ENCODE measurements around the gene VPS16.

DNA sequence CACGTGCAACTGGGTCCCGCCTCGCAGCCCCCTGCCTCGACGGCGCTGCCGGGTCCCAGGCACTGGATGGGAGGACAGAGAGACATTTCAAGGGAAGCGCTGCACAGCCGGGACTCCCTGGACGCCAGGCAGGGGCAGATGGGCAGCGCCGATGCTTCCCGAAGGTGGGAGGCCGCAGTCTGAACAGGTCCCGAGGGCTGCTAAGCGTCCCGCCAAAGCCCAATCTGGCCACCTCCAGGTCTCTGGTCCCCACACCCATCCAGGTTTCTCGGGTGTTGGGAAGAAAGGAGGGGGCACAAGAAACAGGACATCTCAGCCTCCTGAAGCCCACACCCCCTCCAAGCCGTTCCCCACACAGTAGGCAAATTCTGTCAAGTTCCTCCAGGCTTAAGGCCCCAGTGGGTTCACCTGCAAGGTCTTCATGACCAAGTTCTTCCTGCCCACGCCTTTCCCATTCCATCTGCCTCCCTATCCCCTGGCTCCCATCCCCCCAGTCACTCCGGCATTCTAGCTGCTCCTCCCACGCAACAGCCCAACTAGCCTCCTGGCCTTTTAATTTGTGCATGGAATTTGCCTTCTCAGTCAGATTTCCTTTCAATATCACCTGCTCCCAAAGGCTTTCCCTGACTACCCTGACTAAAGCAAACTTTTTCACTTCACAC lies 34.7 kb upstream of the VPS16 start:
- no peak for TF ChIP-seq CTCF (IDR thresholded peaks at IDR 0.05)
- TF ChIP-seq POLR2A (IDR thresholded peaks at IDR 0.05), result no peak
- no peak for TF ChIP-seq POLR2AphosphoS5 (IDR thresholded peaks at IDR 0.05)

Measured in suprapubic skin (tissue), 4 donors.